ENCODE measurements around the gene RAPGEF3.

GRCh38 chr12:47722136-47722834 is 36.4 kb downstream of the RAPGEF3 start:
- TF ChIP-seq POLR2A (IDR thresholded peaks at IDR 0.05; ENCODE audit: low read length) = no peak
- no peak for TF ChIP-seq GATA1 (IDR thresholded peaks at IDR 0.05; ENCODE audit: low read depth, low read length)

All from erythroblast (primary cell).